Measurements from ENCODE around the gene TFPI.
"Not testable (repeated sequence)": the region's sequence is repeated elsewhere in the genome, so short reads cannot be mapped to it uniquely, and the experiment has no call there.

- TF ChIP-seq CTCF (conservative IDR thresholded peaks at IDR 0.05 in 1 of 2, IDR thresholded peaks at IDR 0.05 in 1 of 2; ENCODE audit: extremely low read depth in 1 of 2, insufficient read depth in 1 of 2, low read depth in 1 of 2, low read length in 2 of 2); EZH2 (IDR thresholded peaks at IDR 0.05; ENCODE audit: borderline replicate concordance, low read length): not testable (repeated sequence)
These were observed 16.0 kb downstream of the TFPI start for GRCh38 chr2:187538222-187538621.

Measured in mammary epithelial cell (primary cell).